BE2C (cell line): ENCODE measurements around the gene DUSP8.

Source experiments
- DNase-seq: peaks from one replicate; pipeline ENCODE4 v3.0.0-alpha.2; 2020
- H3K27me3 ChIP-seq: fragments of 250-450 bp; sonication (Bioruptor Pico); 2 replicates; pipeline ENCODE4 v1.5.1; 2020; ENCODE audit warnings: mild to moderate bottlenecking
- H3K36me3 ChIP-seq: fragments of 250-450 bp; sonication (Bioruptor Pico); 2 replicates; pipeline ENCODE4 v1.5.1; 2020; ENCODE audit warnings: mild to moderate bottlenecking
- H3K4me1 ChIP-seq: fragments of 250-450 bp; sonication (Bioruptor Pico); 2 replicates; pipeline ENCODE4 v1.5.1; 2020
- H3K4me3 ChIP-seq: 2 replicates; pipeline ENCODE4 v1.5.1; 2011; ENCODE audit warnings: low read depth, low read length
- H3K9me3 ChIP-seq: fragments of 250-450 bp; sonication (Bioruptor Pico); 2 replicates; pipeline ENCODE4 v1.5.1; 2020
- TF ChIP-seq, protein P1 (sequence below): IDR thresholded peaks from 2 replicates; pipeline ENCODE4 v1.5.1; 2012; ENCODE audit warnings: mild to moderate bottlenecking, low read depth, low read length

DUSP8 gene

DNA sequence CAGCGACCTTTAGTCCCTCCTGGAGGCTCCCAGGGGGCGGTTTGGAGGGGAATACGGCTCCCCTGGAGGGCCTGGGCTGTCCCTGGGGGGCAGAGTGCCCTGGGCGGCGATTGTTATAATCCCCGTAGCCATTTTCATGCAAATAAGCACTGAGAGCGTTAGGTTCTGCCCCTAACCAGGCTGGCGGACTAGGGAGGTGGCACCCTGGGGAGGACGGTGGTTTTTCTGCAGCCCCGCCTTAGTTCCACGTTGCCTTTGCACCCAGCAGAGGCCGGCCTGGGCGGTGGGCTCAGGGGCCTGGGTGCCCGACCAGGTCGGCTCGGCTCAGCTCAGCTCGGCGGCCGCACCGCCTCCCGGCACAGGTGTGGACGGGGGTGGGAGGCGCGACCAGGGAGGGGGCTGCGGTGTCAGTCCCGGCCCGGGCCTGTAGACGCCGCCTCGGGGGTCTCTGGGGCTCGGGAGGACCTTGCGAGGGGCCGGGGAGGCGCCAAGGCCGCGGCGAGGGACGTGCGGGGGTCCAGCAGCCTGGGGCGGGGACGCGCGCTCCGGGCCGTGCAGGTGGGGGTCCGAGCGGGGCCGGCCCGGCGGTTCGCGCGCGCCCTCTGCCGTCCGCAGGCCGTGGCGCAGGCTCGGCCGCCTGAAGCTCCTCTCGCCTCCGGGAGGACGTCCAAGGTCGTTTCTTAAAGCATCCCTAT is 2.3 kb upstream of the DUSP8 start:
- H3K36me3 ChIP-seq, result no peaks in the 10 kb centered on the region
- H3K27me3 ChIP-seq, result peaks cover 27% of the 10 kb centered on the region
- no peak overlapping the region for H3K4me3 ChIP-seq
- DNase-seq, result peak; percentile 44
- H3K9me3 ChIP-seq, result no peaks in the 10 kb centered on the region
- peaks cover 3% of the 10 kb centered on the region; the same call in 1 of the 2 replicates for H3K4me1 ChIP-seq
- TF ChIP-seq, protein P1, sequence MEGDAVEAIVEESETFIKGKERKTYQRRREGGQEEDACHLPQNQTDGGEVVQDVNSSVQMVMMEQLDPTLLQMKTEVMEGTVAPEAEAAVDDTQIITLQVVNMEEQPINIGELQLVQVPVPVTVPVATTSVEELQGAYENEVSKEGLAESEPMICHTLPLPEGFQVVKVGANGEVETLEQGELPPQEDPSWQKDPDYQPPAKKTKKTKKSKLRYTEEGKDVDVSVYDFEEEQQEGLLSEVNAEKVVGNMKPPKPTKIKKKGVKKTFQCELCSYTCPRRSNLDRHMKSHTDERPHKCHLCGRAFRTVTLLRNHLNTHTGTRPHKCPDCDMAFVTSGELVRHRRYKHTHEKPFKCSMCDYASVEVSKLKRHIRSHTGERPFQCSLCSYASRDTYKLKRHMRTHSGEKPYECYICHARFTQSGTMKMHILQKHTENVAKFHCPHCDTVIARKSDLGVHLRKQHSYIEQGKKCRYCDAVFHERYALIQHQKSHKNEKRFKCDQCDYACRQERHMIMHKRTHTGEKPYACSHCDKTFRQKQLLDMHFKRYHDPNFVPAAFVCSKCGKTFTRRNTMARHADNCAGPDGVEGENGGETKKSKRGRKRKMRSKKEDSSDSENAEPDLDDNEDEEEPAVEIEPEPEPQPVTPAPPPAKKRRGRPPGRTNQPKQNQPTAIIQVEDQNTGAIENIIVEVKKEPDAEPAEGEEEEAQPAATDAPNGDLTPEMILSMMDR, result peak; percentile 48

DNA sequence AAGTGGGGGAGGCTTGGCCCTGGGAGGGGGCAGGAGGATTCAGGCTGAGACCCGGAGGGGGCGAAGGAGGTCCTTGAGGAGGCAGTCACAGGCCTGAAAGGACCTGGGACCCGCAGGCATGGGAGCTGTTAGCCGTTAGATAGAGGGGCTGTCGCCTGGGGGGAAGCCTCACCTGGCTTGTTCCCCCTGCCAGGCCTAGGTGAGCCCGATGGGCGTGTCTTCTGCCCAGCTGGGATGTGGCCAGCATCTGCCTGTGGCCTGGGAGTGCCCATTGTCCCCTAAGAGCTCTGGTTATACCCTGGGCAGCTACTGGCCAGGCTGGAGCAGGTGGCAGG is 1.8 kb upstream of the DUSP8 start:
- H3K27me3 ChIP-seq, result peaks cover 27% of the 10 kb centered on the region

DNA sequence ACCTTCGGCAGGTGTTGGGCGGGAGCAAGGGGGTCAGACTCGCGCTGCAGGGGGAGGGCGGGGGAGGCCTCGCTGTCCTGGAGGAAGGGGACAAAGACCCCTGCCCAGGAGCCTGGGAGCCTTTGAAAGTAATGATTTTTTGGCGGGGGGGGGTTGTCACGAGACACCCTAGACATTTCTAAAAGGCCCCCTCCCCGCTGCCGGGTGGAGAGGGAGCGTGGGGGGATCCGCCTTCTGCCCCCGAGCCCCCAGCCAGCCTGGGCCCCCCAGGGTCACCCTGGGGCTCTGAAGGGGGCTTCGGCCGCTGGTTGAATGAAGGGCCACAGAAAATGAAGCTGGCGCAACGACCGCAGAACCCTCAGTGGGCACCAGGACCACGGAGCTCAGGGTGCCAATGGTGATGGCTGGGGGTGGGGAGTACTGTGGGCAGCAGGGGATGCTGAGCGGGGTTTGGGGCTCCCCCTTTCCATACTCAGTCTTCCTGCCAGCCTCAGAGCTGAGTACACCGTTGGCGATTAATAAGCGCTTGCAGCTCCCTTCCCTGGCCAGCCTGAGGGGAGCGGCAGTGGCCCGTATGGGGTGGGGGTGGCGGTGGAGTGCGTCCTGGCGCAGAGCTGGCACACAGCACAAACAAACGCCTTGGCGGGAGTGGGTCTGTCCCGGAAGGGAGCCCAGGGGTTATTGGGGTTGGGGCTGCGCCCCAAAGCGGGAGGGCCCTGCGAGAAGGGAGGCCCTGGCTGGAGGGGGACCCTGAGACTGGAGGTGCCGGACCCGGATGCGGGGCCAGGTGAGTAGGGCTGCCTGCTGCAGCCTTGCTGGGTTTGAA is 1.2 kb upstream of the DUSP8 start:
- Histone ChIP-seq H3K36me3 (no peaks in the 10 kb centered on the region), H3K4me3 (peak overlapping the region; percentile 28), H3K27me3 (peaks cover 27% of the 10 kb centered on the region), H3K4me1 (peaks cover 3% of the 10 kb centered on the region; the same call in 1 of the 2 replicates), H3K9me3 (no peaks in the 10 kb centered on the region)
- TF ChIP-seq, protein P1, result no peak
- DNase-seq, result no peak

More for the DNA sequence above, 1.8 kb upstream of the DUSP8 start:
- no peaks in the 10 kb centered on the region for H3K9me3 ChIP-seq
- TF ChIP-seq, protein P1, result no peak
- H3K4me1 ChIP-seq, result peaks cover 3% of the 10 kb centered on the region; the same call in 1 of the 2 replicates
- no peaks in the 10 kb centered on the region for H3K36me3 ChIP-seq
- no peak for DNase-seq
- no peak overlapping the region for H3K4me3 ChIP-seq

DNA sequence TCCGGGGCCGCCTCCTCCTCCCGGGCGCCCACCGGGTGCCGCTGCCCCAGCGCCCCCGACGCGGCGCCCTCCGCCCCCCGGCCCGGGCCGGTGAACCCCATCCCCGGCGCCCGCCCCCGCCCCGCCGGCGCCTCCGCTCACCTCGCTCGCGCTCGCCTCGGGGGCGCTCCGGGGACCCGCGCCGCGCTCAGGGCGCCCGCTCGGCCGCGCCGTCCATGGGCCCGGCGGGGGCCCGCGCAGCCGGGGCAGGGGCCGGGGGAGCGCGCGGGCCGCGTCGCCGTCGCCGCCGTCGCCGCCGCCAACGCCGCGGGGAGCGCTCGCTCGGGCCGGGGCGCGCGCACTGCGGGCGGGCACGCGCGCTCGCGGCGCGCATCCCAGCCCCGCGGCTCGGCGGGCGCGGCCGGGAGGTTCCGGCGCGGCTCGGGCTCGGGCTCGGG is 293 bp downstream of the DUSP8 start:
- Histone ChIP-seq H3K4me3 (no peak overlapping the region), H3K4me1 (peaks cover 3% of the 10 kb centered on the region; the same call in 1 of the 2 replicates), H3K36me3 (no peaks in the 10 kb centered on the region), H3K9me3 (no peaks in the 10 kb centered on the region), H3K27me3 (peaks cover 27% of the 10 kb centered on the region)
- TF ChIP-seq, protein P1, result no peak
- no peak for DNase-seq

DNA sequence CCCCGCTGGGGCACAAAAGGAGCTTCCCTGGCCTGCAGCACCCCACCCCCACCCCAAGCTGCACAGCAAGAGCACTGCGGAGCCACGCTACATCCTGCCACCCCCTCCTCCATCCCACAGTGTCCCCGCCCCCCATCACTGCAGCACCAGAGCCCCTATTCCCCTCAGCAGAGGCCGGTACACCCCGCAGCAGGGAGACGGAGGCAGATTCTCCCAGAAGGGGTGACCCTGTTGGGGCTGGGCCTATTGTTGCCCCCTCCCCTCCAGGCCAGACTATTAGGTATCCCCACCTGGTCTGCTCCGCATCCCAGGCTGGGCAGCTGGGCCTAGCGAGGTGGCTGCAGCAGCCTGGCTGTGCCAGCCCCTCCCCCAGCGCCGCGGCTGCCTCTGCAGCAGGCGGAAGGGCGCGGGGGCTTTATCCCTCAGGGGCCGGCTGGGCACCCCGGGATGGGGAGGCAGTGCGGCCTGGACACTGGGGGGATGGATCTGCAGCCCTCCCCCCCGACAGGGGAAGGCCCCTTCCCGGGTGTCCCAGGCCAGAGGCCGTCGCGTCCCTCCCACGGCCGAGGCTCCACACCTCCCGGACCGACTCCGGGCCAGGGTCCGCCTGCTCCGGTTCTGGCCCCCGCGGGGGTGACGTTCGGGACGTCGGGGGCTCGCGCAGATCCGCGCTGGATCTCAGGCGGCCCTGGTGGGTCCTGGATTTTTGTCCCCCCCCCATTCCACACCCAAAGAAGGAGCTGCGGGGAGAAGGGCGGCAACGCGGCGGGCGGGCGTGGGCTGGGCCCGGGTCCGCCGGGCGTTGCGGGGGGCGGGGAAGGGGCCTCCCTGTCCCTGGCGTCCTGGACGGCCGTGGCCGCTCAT is 943 bp downstream of the DUSP8 start:
- peak; percentile 58 for DNase-seq
- Histone ChIP-seq H3K36me3 (no peaks in the 10 kb centered on the region), H3K9me3 (no peaks in the 10 kb centered on the region), H3K4me3 (peak overlapping the region; percentile 59), H3K4me1 (peaks cover 3% of the 10 kb centered on the region; the same call in 1 of the 2 replicates), H3K27me3 (peaks cover 27% of the 10 kb centered on the region)
- TF ChIP-seq, protein P1, result no peak
